ENCODE data around the gene LARGE1. TPM values are rescaled to one million over a fixed set of nuclear protein-coding genes. Genes with fewer than 3 reads are reported as not detected.

Gene LARGE1
- total RNA-seq, 1 donor from 2014 or later: 195 TPM

- DNase-seq (ENCODE audit: low spot score, unreplicated experiment): no peak
- no peak overlapping the region for H3K4me3 Mint-ChIP-seq (ENCODE audit: low read depth)
- H3K36me3 Mint-ChIP-seq (ENCODE audit: insufficient read depth): peaks cover 26% of the 10 kb centered on the region
- TF ChIP-seq CTCF (IDR thresholded peaks at IDR 0.05; ENCODE audit: unreplicated experiment): no peak
- H3K27ac Mint-ChIP-seq: no peak overlapping the region
- H3K4me1 Mint-ChIP-seq (ENCODE audit: low read depth): peaks cover 14% of the 10 kb centered on the region
- H3K9me3 Mint-ChIP-seq (ENCODE audit: low read depth): no peaks in the 10 kb centered on the region
- no peaks in the 10 kb centered on the region for H3K27me3 Mint-ChIP-seq
Observed at GRCh38 chr22:33909075-33909458, 11.2 kb downstream of the LARGE1 start.

GRCh38 chr22:33908171-33909074 lies 11.9 kb downstream of the LARGE1 start:
- Mint-ChIP-seq H3K9me3 (ENCODE audit: low read depth) (no peaks in the 10 kb centered on the region), H3K27me3 (no peaks in the 10 kb centered on the region), H3K4me1 (ENCODE audit: low read depth) (peaks cover 12% of the 10 kb centered on the region), H3K36me3 (ENCODE audit: insufficient read depth) (peaks cover 24% of the 10 kb centered on the region), H3K4me3 (ENCODE audit: low read depth) (no peak overlapping the region), H3K27ac (no peak overlapping the region)
- TF ChIP-seq CTCF (IDR thresholded peaks at IDR 0.05; ENCODE audit: unreplicated experiment): no peak
- no peak for DNase-seq (ENCODE audit: low spot score, unreplicated experiment)

- no peaks in the 10 kb centered on the region for H3K9me3 Mint-ChIP-seq (ENCODE audit: low read depth)
- peaks cover 18% of the 10 kb centered on the region for H3K4me1 Mint-ChIP-seq (ENCODE audit: low read depth)
- H3K27ac Mint-ChIP-seq: no peak overlapping the region
- TF ChIP-seq CTCF (IDR thresholded peaks at IDR 0.05; ENCODE audit: unreplicated experiment): no peak
- no peak for DNase-seq (ENCODE audit: low spot score, unreplicated experiment)
- H3K36me3 Mint-ChIP-seq (ENCODE audit: insufficient read depth): peaks cover 23% of the 10 kb centered on the region
- no peaks in the 10 kb centered on the region for H3K27me3 Mint-ChIP-seq
- no peak overlapping the region for H3K4me3 Mint-ChIP-seq (ENCODE audit: low read depth)
Observed at GRCh38 chr22:33906954-33907353, 13.3 kb downstream of the LARGE1 start.

GRCh38 chr22:33906475-33906874 lies 13.8 kb downstream of the LARGE1 start:
- H3K27ac Mint-ChIP-seq: no peak overlapping the region
- H3K4me3 Mint-ChIP-seq (ENCODE audit: low read depth): no peak overlapping the region
- no peaks in the 10 kb centered on the region for H3K9me3 Mint-ChIP-seq (ENCODE audit: low read depth)
- DNase-seq (ENCODE audit: low spot score, unreplicated experiment): no peak
- no peaks in the 10 kb centered on the region for H3K27me3 Mint-ChIP-seq
- TF ChIP-seq CTCF (IDR thresholded peaks at IDR 0.05; ENCODE audit: unreplicated experiment): no peak
- peaks cover 23% of the 10 kb centered on the region for H3K36me3 Mint-ChIP-seq (ENCODE audit: insufficient read depth)
- peaks cover 22% of the 10 kb centered on the region for H3K4me1 Mint-ChIP-seq (ENCODE audit: low read depth)

- Mint-ChIP-seq H3K36me3 (ENCODE audit: insufficient read depth) (peaks cover 14% of the 10 kb centered on the region), H3K4me3 (ENCODE audit: low read depth) (no peak overlapping the region), H3K27me3 (no peaks in the 10 kb centered on the region), H3K9me3 (ENCODE audit: low read depth) (no peaks in the 10 kb centered on the region), H3K27ac (no peak overlapping the region), H3K4me1 (ENCODE audit: low read depth) (peaks cover 33% of the 10 kb centered on the region)
- TF ChIP-seq CTCF (IDR thresholded peaks at IDR 0.05; ENCODE audit: unreplicated experiment): no peak
- no peak for DNase-seq (ENCODE audit: low spot score, unreplicated experiment)
Observed at GRCh38 chr22:33903012-33903411, 17.3 kb downstream of the LARGE1 start.
